ENCODE results near the gene DAGLB.
A peak's percentile ranks its signal among the peaks of the same experiment; 100 is the strongest.
"Not testable (repeated sequence)": the region's sequence is repeated elsewhere in the genome, so short reads cannot be mapped to it uniquely, and the experiment has no call there.

The DAGLB gene

DNA sequence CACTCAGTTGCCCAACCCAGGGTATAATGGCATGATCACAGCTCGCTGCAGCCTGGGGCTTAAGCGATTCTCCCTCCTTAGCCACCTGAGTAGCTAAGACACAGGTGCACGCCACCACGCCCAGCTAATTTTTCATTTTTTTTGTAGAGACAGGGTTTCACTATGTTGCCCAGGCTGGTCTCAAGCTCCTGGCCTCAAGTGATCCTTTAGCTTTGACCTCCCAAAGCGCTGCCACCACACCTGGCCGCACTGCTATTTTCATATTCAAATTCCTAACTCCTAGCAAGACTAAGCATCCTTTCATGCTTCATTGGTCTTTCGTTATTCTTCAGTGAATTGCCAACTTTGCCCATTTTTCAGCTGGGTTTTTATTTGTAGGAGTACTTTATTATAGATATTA is 30.4 kb upstream of the DAGLB start:
- Mint-ChIP-seq H3K27ac (no peak overlapping the region), H3K27me3 (no peaks in the 10 kb centered on the region), H3K4me3 (no peak overlapping the region), H3K4me1 (peaks cover 68% of the 10 kb centered on the region), H3K36me3 (peaks cover 19% of the 10 kb centered on the region), H3K9me3 (no peaks in the 10 kb centered on the region)
- CTCF ChIA-PET = interaction anchor here (0.8 to 1.0 kb wide), 2 partner anchors 12 to 621 kb away, joined by 3 read pairs; no protein-coding TSS in a partner anchor
- no peak for DNase-seq

DNA sequence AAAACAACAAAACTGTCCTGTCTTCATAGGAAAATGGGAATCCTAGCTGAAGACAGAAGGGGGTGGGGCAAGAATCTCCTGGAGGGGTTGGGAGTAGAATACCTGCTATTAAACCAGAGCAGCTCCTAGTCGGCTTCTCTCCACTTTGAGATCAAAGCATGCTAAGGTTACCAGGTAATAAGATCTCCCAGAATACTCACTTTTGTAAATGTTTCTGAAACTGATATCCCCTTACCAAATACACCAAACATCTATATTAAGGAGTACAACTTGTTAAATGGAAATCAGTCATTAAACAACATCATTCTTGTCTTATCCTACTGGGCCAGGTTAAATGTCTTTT is 29.5 kb upstream of the DAGLB start:
- H3K36me3 Mint-ChIP-seq = peaks cover 18% of the 10 kb centered on the region
- H3K27ac Mint-ChIP-seq = peak overlapping the region; percentile 0
- H3K4me1 Mint-ChIP-seq = peaks cover 60% of the 10 kb centered on the region
- H3K27me3 Mint-ChIP-seq = no peaks in the 10 kb centered on the region
- no peak overlapping the region for H3K4me3 Mint-ChIP-seq
- no peak for DNase-seq
- no peaks in the 10 kb centered on the region for H3K9me3 Mint-ChIP-seq
- CTCF ChIA-PET = no interaction called here

DNA sequence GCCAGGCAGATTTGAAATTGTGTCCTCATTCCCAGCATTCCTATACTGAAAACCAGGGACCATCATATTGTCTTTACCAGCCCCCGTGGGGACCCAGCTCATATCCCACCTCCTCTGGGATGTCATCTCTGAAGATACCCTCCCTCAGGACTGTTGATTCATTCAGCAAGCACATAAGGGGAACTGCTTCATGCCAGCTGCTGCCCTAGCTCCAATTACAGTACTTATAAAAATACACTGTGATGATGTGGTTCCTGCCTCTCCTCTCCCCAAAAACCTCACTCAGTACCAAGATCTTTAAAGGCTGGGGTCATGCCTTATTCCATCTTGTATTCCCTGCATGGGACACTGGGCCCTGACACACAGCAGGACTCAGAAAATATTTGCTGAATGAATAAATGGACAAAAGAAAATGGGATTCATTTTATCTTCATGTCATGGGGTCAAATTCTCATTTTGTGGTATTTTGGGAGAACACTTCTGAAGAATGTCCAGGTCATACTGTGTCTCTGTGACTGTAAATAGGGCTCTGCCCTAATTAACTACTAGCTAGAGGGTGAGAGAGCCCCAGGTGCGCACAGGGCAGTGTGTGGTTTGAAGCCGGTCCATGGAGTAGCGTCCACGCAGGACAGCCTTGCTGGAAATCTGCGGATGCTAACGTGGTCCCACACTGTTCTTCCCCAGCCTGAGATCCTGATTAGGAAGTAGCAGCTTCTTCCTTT is 29.0 kb upstream of the DAGLB start:
- no peaks in the 10 kb centered on the region for H3K9me3 Mint-ChIP-seq
- no peaks in the 10 kb centered on the region for H3K27me3 Mint-ChIP-seq
- H3K27ac Mint-ChIP-seq = peak overlapping the region; percentile 69
- H3K4me1 Mint-ChIP-seq = peaks cover 56% of the 10 kb centered on the region
- DNase-seq = no peak
- H3K4me3 Mint-ChIP-seq = no peak overlapping the region
- H3K36me3 Mint-ChIP-seq = peaks cover 21% of the 10 kb centered on the region
- CTCF ChIA-PET = interaction anchor here (1.3 kb wide), 1 partner anchor 19 kb away, joined by 5 read pairs; no protein-coding TSS in a partner anchor

DNA sequence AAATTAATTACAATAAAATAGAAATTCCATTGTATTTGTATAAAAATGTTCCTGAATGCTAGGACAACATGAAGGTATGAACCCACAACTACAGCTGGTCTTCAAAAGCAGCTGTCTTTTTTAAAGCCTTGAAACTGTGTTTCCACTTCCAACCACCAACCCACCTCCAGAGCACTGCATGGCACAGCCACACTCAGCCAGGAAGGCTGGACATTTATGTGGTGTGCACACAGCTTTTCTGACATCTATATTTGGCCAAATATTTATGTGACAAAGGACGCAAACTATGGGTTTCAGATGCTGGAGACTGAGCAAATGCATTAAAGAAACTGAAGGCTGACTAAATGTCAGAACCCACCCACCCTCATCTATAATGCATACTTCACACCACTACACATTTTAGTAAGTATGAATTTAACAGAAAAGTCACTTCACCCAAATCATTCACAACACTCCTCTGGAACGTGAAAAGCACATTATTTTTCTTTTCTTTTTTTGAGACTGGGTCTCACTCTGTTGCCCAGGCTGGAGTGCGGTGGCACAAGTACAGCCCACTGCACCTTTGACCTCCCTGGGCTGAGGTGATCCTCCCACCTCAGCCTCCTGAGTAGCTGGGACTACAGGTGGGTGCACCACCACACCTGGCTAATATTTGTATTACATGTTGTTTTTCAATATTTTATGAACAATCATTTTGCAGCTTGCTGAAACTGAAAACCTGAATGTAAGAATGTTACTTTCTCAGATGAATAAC is 27.9 kb upstream of the DAGLB start:
- H3K9me3 Mint-ChIP-seq = no peaks in the 10 kb centered on the region
- no peak for DNase-seq
- H3K36me3 Mint-ChIP-seq = peaks cover 21% of the 10 kb centered on the region
- H3K27ac Mint-ChIP-seq = no peak overlapping the region
- no peaks in the 10 kb centered on the region for H3K27me3 Mint-ChIP-seq
- no peak overlapping the region for H3K4me3 Mint-ChIP-seq
- peaks cover 46% of the 10 kb centered on the region for H3K4me1 Mint-ChIP-seq
- CTCF ChIA-PET = interaction anchor here (0.5 to 1.3 kb wide), 2 partner anchors 17 to 342 kb away, joined by 3 to 5 read pairs; no protein-coding TSS in a partner anchor

DNA sequence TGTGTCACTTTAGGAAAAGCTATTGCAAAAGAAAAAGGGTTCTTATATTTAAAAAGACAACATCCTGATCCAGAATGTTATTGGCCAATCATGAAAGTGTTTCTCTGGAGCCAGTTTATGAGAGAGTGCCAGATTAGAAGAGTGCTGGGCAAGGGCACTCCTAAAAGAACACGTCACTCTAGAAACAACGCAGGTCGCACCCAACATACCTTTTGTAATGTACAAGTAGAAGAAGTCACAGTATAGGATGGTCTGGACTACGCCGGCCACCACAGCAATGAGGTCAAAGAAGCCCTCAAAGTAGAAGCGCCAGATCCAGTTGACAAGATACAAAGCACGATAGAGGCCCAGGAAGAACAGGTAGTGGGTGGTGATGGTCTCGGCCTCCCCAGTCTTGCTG is 18.1 kb upstream of the DAGLB start:
- Mint-ChIP-seq H3K27me3 (no peaks in the 10 kb centered on the region), H3K4me3 (no peak overlapping the region), H3K36me3 (peaks cover 64% of the 10 kb centered on the region), H3K27ac (no peak overlapping the region), H3K9me3 (no peaks in the 10 kb centered on the region), H3K4me1 (peaks cover 2% of the 10 kb centered on the region)
- CTCF ChIA-PET = interaction anchor here (1.1 kb wide), 1 partner anchor 12 kb away, joined by 3 read pairs; no protein-coding TSS in a partner anchor
- DNase-seq = no peak

DNA sequence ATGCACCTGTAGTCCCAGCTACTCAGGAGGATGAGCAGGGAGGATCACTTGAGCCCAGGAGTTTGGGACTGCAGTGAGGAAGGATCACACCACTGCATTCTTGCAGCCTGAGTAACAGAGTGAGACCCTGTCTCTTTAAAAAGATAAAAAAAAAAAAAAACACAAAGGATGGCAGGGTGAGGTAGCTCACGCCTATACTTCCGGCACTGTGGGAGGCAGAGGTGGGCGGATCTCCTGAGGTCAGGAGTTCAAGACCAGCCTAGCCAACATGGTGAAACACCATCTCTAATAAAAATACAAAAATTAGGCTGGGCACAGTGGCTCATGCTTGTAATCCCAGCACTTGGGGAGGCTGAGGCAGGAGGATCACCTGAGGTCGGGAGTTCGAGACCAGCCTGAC is 15.9 kb upstream of the DAGLB start:
- CTCF ChIA-PET = interaction anchor here (0.7 to 1.7 kb wide), 2 partner anchors 52 to 1232 kb away, joined by 3 to 4 read pairs; no protein-coding TSS in a partner anchor
- H3K36me3 Mint-ChIP-seq = peaks cover 49% of the 10 kb centered on the region
- H3K27ac Mint-ChIP-seq, H3K9me3 Mint-ChIP-seq, H3K4me1 Mint-ChIP-seq, H3K4me3 Mint-ChIP-seq, H3K27me3 Mint-ChIP-seq, DNase-seq: not testable (repeated sequence)

DNA sequence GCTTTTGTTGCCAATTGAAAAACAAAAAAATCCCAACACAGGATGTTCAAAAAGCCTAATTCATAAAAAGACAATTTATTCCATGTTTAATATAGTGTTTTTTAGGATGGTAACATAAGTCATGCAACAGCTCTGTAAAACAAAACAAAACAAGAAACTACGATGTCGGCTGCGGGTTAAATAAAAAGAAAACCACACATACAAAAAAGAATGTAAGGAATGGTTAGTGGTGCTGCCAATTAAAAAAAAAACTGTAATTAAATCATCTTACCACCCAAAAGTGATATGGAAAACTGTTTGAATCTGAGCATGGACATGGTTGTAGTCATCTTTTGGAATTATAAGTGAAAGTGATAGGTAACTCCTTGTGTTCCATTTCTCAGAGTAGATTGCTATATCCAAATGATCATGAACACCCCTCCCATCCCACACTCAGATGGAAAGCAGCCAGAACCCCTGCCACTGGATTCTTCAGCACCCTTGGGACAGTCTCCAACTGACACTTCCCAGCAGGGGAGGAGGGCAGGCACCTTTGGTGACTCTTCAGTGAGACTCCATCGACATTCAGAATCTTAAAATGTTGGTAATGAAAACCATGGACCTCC is 14.3 kb upstream of the DAGLB start:
- Mint-ChIP-seq H3K27ac (no peak overlapping the region), H3K27me3 (no peaks in the 10 kb centered on the region), H3K4me1 (peaks cover 2% of the 10 kb centered on the region), H3K4me3 (no peak overlapping the region), H3K36me3 (peaks cover 37% of the 10 kb centered on the region), H3K9me3 (no peaks in the 10 kb centered on the region)
- CTCF ChIA-PET = no interaction called here
- DNase-seq = no peak

DNA sequence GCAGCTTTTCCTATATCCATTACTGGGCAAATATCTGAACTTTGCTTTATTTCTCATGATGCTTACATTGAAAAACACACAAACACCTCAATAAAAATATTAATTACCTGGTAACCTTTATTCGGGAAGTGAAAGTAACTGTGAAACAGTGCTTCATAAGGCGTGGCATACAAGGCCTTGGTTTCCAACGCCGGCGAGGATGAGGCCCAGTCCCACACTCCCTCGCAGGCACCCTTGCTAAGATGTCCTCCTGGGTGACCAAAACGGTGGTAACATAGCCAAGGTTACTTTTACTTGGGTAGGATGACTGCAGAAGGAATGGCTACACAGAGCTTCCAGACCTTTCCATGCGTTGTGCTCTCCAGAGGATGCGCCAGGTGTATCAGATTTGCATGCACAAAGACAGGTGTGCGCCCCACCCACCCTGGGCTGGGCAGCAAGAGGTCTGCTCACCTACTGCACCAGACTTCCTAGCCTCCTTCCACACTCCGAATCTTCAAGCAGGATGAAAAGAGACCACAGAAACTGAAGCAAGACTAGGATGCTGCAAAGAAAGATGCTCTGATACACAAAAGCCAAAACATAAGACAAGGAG is 13.3 kb upstream of the DAGLB start:
- DNase-seq = no peak
- Mint-ChIP-seq H3K4me1 (peaks cover 2% of the 10 kb centered on the region), H3K36me3 (peaks cover 28% of the 10 kb centered on the region), H3K27me3 (no peaks in the 10 kb centered on the region), H3K9me3 (no peaks in the 10 kb centered on the region), H3K4me3 (no peak overlapping the region), H3K27ac (peak overlapping the region; percentile 11)
- CTCF ChIA-PET = no interaction called here

DNA sequence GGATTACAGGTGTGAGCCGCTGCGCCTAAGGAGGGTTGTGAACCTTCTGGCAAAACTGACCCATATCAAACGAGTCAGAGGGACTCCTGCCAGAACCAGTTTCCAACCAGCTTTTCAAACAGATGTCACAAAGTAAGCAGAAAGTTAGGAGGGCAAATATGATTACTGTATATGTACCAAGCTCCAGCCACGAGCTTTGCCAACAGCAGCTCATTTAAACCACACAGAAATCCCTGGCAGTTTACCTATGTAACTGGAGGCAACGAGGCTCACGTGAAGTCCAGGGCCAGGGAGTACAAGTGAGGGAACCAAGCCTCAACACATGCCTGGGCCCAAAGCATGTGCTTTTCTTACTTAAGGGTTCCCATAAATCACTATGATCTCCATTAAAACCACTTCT is 12.5 kb upstream of the DAGLB start:
- Mint-ChIP-seq H3K36me3 (peaks cover 20% of the 10 kb centered on the region), H3K4me3 (no peak overlapping the region), H3K4me1 (peaks cover 2% of the 10 kb centered on the region), H3K27ac (no peak overlapping the region), H3K27me3 (no peaks in the 10 kb centered on the region), H3K9me3 (no peaks in the 10 kb centered on the region)
- CTCF ChIA-PET = no interaction called here
- DNase-seq = no peak

DNA sequence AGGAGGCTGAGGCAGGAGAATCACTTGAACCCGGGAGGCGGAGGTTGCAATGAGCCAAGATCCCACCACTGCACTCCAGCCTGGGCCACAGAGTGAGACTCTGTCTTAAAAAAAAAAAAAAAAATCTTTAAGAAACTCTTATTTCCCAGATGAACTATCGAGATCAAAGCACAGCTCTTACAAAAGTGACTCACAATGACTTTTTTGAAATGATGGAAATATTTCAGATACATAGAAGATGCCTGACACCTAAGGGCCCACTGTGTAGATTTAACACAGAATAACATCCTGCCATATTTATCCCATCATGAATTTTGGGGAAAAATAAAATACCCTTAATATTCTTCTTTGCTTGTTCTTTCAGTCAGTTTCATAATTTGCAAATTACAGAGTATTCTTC is 10.9 kb upstream of the DAGLB start:
- H3K27me3 Mint-ChIP-seq, H3K4me1 Mint-ChIP-seq, H3K4me3 Mint-ChIP-seq, DNase-seq, H3K27ac Mint-ChIP-seq, H3K9me3 Mint-ChIP-seq: not testable (repeated sequence)
- CTCF ChIA-PET = interaction anchor here (1.3 kb wide), 1 partner anchor 17 kb away, joined by 5 read pairs; no protein-coding TSS in a partner anchor
- peaks cover 19% of the 10 kb centered on the region for H3K36me3 Mint-ChIP-seq

DNA sequence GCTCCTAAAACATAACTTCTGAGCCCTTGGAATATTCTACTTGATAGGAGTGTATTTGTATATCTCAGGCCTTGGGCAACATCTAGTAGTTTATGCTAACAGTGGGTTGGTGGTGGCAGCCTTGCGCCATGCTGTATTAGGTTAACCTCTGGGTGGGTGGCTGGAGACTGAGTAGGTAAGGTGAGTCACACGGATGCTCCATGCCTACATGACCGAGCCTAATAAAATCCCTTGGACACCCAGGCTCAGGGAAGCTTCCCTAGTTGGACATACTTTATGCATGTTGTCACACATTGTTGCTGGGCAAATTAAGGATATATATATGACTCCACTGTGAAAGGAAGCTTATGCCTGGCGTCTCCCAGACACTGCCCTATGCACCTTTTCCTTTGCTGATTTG is 6.0 kb upstream of the DAGLB start:
- H3K36me3 Mint-ChIP-seq = no peaks in the 10 kb centered on the region
- H3K27ac Mint-ChIP-seq = no peak overlapping the region
- H3K4me1 Mint-ChIP-seq = peaks cover 6% of the 10 kb centered on the region
- no peaks in the 10 kb centered on the region for H3K9me3 Mint-ChIP-seq
- CTCF ChIA-PET = interaction anchor here (1.0 kb wide), 1 partner anchor 63 kb away, joined by 3 read pairs; no protein-coding TSS in a partner anchor
- H3K4me3 Mint-ChIP-seq = no peak overlapping the region
- H3K27me3 Mint-ChIP-seq = no peaks in the 10 kb centered on the region
- no peak for DNase-seq

DNA sequence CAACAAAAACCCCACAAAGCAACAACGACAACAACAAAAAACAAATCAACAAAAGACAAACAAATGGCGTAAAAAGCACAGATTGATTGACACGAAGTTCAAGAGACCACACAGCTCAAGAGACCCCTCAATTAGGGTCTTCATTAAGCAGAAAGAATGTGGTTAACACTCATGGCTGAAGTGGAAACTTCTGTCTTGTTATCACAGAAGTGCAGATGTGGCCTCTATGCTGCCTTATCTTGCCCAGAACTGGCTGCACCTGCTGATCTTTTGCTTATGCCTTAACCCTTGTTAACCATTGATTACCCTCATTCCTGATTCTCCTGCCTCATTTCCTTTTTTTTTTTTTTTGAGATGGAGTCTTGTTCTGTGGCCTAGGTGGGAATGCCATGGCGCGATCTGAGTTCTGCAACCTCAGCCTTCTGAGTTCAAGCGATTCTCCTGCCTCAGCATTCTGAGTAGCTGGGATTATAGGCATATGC is 3.5 kb upstream of the DAGLB start:
- H3K4me3 Mint-ChIP-seq = no peak overlapping the region
- H3K27ac Mint-ChIP-seq = no peak overlapping the region
- CTCF ChIA-PET = no interaction called here
- H3K4me1 Mint-ChIP-seq = peaks cover 20% of the 10 kb centered on the region
- peaks cover 2% of the 10 kb centered on the region for H3K36me3 Mint-ChIP-seq
- no peaks in the 10 kb centered on the region for H3K9me3 Mint-ChIP-seq
- DNase-seq = no peak
- H3K27me3 Mint-ChIP-seq = peaks cover 6% of the 10 kb centered on the region

DNA sequence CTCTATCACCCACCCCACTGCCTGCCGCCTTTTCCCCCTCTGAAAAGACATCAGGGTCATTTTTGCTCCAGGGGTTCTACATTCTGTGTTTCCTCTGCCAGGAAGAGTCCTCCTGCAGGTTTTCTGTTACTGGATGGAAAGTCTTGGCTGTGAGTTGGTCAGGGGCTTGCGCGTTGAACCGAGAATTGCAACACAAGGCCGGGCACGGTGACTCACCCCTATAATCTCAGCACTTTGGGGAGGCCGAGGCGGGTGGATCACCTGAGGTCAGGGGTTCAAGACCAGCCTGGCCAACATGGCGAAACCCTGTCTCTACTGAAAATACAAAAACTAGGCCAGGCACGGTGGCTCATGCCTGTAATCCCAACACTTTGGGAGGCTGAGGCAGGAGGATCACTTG is 2.8 kb upstream of the DAGLB start:
- CTCF ChIA-PET, DNase-seq, H3K9me3 Mint-ChIP-seq, H3K27me3 Mint-ChIP-seq, H3K4me3 Mint-ChIP-seq, H3K36me3 Mint-ChIP-seq, H3K27ac Mint-ChIP-seq: not testable (repeated sequence)
- H3K4me1 Mint-ChIP-seq = peaks cover 26% of the 10 kb centered on the region

DNA sequence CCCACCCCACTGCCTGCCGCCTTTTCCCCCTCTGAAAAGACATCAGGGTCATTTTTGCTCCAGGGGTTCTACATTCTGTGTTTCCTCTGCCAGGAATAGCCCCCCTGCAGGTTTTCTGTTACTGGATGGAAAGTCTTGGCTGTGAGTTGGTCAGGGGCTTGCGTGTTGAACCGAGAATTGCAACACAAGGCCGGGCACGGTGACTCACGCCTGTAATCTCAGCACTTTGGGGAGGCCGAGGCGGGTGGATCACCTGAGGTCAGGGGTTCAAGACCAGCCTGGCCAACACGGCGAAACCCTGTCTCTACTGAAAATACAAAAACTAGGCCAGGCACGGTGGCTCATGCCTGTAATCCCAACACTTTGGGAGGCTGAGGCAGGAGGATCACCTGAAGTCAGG is 2.1 kb upstream of the DAGLB start:
- peaks cover 13% of the 10 kb centered on the region for H3K36me3 Mint-ChIP-seq
- peaks cover 33% of the 10 kb centered on the region for H3K4me1 Mint-ChIP-seq
- peak overlapping the region; percentile 5 for H3K4me3 Mint-ChIP-seq

More for the DNA sequence above, 2.1 kb upstream of the DAGLB start:
- H3K27ac Mint-ChIP-seq, CTCF ChIA-PET, H3K27me3 Mint-ChIP-seq, H3K9me3 Mint-ChIP-seq, DNase-seq: not testable (repeated sequence)
